Trophoblast cell (in vitro differentiated cells and primary cell): ENCODE results near the gene PCYT2.

ENCODE experiments used
- DNase-seq, 2 donors: peaks; one replicate each; pipeline ENCODE4 v3.0.0-alpha.2; 2016
- H2AFZ ChIP-seq: 2 replicates; pipeline ENCODE4 v1.6.1; 2013; ENCODE audit warnings: low read length, moderate library complexity, mild to moderate bottlenecking; ENCODE audit not compliant: insufficient read depth, poor library complexity
- H2AK5ac ChIP-seq: 2 replicates; pipeline ENCODE4 v1.6.1; 2013; ENCODE audit warnings: mild to moderate bottlenecking, low read length
- H2BK120ac ChIP-seq: 2 replicates; pipeline ENCODE4 v1.6.1; 2013; ENCODE audit warnings: low read length, mild to moderate bottlenecking, moderate library complexity; ENCODE audit not compliant: insufficient read depth, poor library complexity
- H2BK12ac ChIP-seq: 2 replicates; pipeline ENCODE4 v1.6.1; 2013; ENCODE audit warnings: mild to moderate bottlenecking, low read length, moderate library complexity
- H2BK5ac ChIP-seq: 2 replicates; pipeline ENCODE4 v1.6.1; 2013; ENCODE audit warnings: low read length, low read depth, moderate library complexity, mild to moderate bottlenecking; ENCODE audit not compliant: poor library complexity
- H3K14ac ChIP-seq: 2 replicates; pipeline ENCODE4 v1.6.1; 2013; ENCODE audit warnings: mild to moderate bottlenecking, low read length
- H3K18ac ChIP-seq: 2 replicates; pipeline ENCODE4 v1.6.1; 2013; ENCODE audit warnings: mild to moderate bottlenecking, low read length
- H3K23ac ChIP-seq: 2 replicates; pipeline ENCODE4 v1.6.1; 2013; ENCODE audit warnings: low read length
- H3K27ac ChIP-seq: 2 replicates; pipeline ENCODE4 v1.5.1; 2013; ENCODE audit warnings: low read depth, mild to moderate bottlenecking, inconsistent platforms, low read length, moderate library complexity
- H3K27me3 ChIP-seq: 2 replicates; pipeline ENCODE4 v1.6.1; 2013; ENCODE audit warnings: inconsistent platforms, mild to moderate bottlenecking, low read length, moderate library complexity; ENCODE audit not compliant: insufficient read depth
- H3K36me3 ChIP-seq, 2 experiments: 1 replicate in 1 of 2; 2 replicates in 1 of 2; pipeline ENCODE4 v1.6.1; 2013; ENCODE audit warnings: low read length in 2 of 2, mild to moderate bottlenecking in 2 of 2, moderate library complexity in 1 of 2; ENCODE audit not compliant: insufficient read depth in 2 of 2, control insufficient read depth in 1 of 2
- H3K4ac ChIP-seq: 2 replicates; pipeline ENCODE4 v1.6.1; 2013; ENCODE audit warnings: low read depth, mild to moderate bottlenecking, low read length, moderate library complexity
- H3K4me1 ChIP-seq, 2 experiments: 1 replicate in 1 of 2; 2 replicates in 1 of 2; pipeline ENCODE4 v1.6.1; 2013; ENCODE audit warnings: low read length in 2 of 2, mild to moderate bottlenecking in 2 of 2, moderate library complexity in 1 of 2; ENCODE audit not compliant: insufficient read depth in 2 of 2, control insufficient read depth in 1 of 2
- H3K4me2 ChIP-seq: 2 replicates; pipeline ENCODE4 v1.6.1; 2013; ENCODE audit warnings: inconsistent platforms, mild to moderate bottlenecking, low read length, moderate library complexity
- H3K4me3 ChIP-seq: 2 replicates; pipeline ENCODE4 v1.5.1; 2013; ENCODE audit warnings: mild to moderate bottlenecking, low read depth, low read length, inconsistent platforms
- H3K79me1 ChIP-seq: one replicate; pipeline ENCODE4 v1.6.1; 2013; ENCODE audit warnings: low read length
- H3K79me2 ChIP-seq: 2 replicates; pipeline ENCODE4 v1.6.1; 2013; ENCODE audit warnings: low read length, mild to moderate bottlenecking; ENCODE audit not compliant: control insufficient read depth, insufficient read depth, poor library complexity
- H3K9ac ChIP-seq: 2 replicates; pipeline ENCODE4 v1.6.1; 2013; ENCODE audit warnings: mild to moderate bottlenecking, low read length
- H3K9me3 ChIP-seq: 2 replicates; pipeline ENCODE4 v1.6.1; 2013; ENCODE audit warnings: low read depth, mild to moderate bottlenecking, control low read depth, inconsistent platforms, low read length; ENCODE audit not compliant: insufficient read depth
- H4K12ac ChIP-seq: 2 replicates; pipeline ENCODE4 v1.6.1; 2013; ENCODE audit warnings: low read depth, mild to moderate bottlenecking, low read length, moderate library complexity
- H4K8ac ChIP-seq: 2 replicates; pipeline ENCODE4 v1.6.1; 2013; ENCODE audit warnings: low read depth, mild to moderate bottlenecking, low read length, moderate library complexity
- H4K91ac ChIP-seq: one replicate; pipeline ENCODE4 v1.6.1; 2013; ENCODE audit warnings: low read depth, mild to moderate bottlenecking, low read length, moderate library complexity
- WGBS: extraction: QIAGEN DNeasy Blood & Tissue Kit; methylation state at CpG from one replicate; pipeline ENCODE4 v1.1.7; 2013; ENCODE audit warnings: missing lambda C conversion rate; ENCODE audit not compliant: insufficient read length, insufficient coverage; ENCODE audit errors: extremely low coverage; 5-methylcytosine and 5-hydroxymethylcytosine counted together

Gene PCYT2

GRCh38 chr17:81903415-81903831 lies 7.8 kb downstream of the PCYT2 start:
- Histone ChIP-seq H3K79me2 (no peaks in the 10 kb centered on the region), H3K36me3 (peaks cover 60 to 71% of the 10 kb centered on the region in 2 experiments), H2AK5ac (no peak overlapping the region), H4K91ac (no peak overlapping the region), H2AFZ (no peak overlapping the region), H3K9me3 (peaks cover 3% of the 10 kb centered on the region), H3K14ac (no peak overlapping the region), H3K4me2 (no peak overlapping the region), H3K4me3 (no peak overlapping the region), H3K27ac (no peak overlapping the region), H4K8ac (no peak overlapping the region), H4K12ac (no peak overlapping the region), H3K18ac (no peak overlapping the region), H2BK12ac (no peak overlapping the region), H3K4me1 (peaks cover 5 to 25% of the 10 kb centered on the region in 2 experiments), H3K23ac (no peak overlapping the region), H2BK120ac (no peak overlapping the region), H3K79me1 (peaks cover 11% of the 10 kb centered on the region), H3K4ac (no peak overlapping the region), H3K27me3 (peaks cover 5% of the 10 kb centered on the region), H3K9ac (no peak overlapping the region), H2BK5ac (no peak overlapping the region)
- DNase-seq: no peak
- no CpG with 5 or more reads among the region's 10 CpGs for WGBS

GRCh38 chr17:81902653-81903414 lies 8.4 kb downstream of the PCYT2 start:
- Histone ChIP-seq H3K4ac (no peak overlapping the region), H4K8ac (no peak overlapping the region), H2AFZ (no peak overlapping the region), H3K79me2 (no peaks in the 10 kb centered on the region), H3K9me3 (peaks cover 3% of the 10 kb centered on the region), H3K36me3 (peaks cover 59 to 70% of the 10 kb centered on the region in 2 experiments), H2BK12ac (no peak overlapping the region), H3K79me1 (peaks cover 11% of the 10 kb centered on the region), H3K4me3 (no peak overlapping the region), H4K12ac (peak overlapping the region; percentile 30), H3K4me2 (peak overlapping the region; percentile 70), H3K9ac (no peak overlapping the region), H3K27ac (no peak overlapping the region), H2BK120ac (no peak overlapping the region), H2BK5ac (no peak overlapping the region), H3K4me1 (peaks cover 8 to 29% of the 10 kb centered on the region in 2 experiments), H2AK5ac (no peak overlapping the region), H4K91ac (peak overlapping the region; percentile 60), H3K27me3 (peaks cover 5% of the 10 kb centered on the region), H3K23ac (no peak overlapping the region), H3K14ac (peak overlapping the region; percentile 16), H3K18ac (no peak overlapping the region)
- DNase-seq: no peak
- no CpG with 5 or more reads among the region's 47 CpGs for WGBS

GRCh38 chr17:81902023-81902652 lies 9.1 kb downstream of the PCYT2 start, which contains the start of gene NPB:
NPB (plus strand) TSS chr17:81902238; CDS start chr17:81902278, 40 bp downstream.
- H3K27me3 ChIP-seq: peaks cover 5% of the 10 kb centered on the region
- peak within 1 kb of the TSS; percentile 60 for H4K91ac ChIP-seq

GRCh38 chr17:81901167-81902022 lies 9.8 kb downstream of the PCYT2 start:
- Histone ChIP-seq H3K4me3 (no peak overlapping the region), H3K4me2 (peak overlapping the region; percentile 70), H4K91ac (peak overlapping the region; percentile 60), H2BK12ac (no peak overlapping the region), H2AK5ac (no peak overlapping the region), H2BK5ac (no peak overlapping the region), H3K9ac (no peak overlapping the region), H3K4me1 (peaks cover 8 to 29% of the 10 kb centered on the region in 2 experiments), H3K23ac (no peak overlapping the region), H3K18ac (no peak overlapping the region), H3K79me2 (no peaks in the 10 kb centered on the region), H4K12ac (no peak overlapping the region), H2AFZ (no peak overlapping the region), H3K9me3 (peaks cover 3% of the 10 kb centered on the region), H3K36me3 (peaks cover 49 to 65% of the 10 kb centered on the region in 2 experiments), H3K27ac (no peak overlapping the region), H2BK120ac (no peak overlapping the region), H3K4ac (no peak overlapping the region), H3K79me1 (peaks cover 11% of the 10 kb centered on the region), H4K8ac (peak overlapping the region; percentile 17), H3K27me3 (peaks cover 5% of the 10 kb centered on the region), H3K14ac (peak overlapping the region; percentile 23)
- no peak for DNase-seq
- WGBS: no CpG with 5 or more reads among the region's 21 CpGs

More at GRCh38 chr17:81902023-81902652, 9.1 kb downstream of the PCYT2 start, which contains the start of gene NPB:
- peaks cover 3% of the 10 kb centered on the region for H3K9me3 ChIP-seq
- no peak within 1 kb of the TSS for H2BK12ac ChIP-seq
- H3K23ac ChIP-seq: no peak within 1 kb of the TSS
- H3K36me3 ChIP-seq: peaks cover 54 to 69% of the 10 kb centered on the region in 2 experiments
- H3K14ac ChIP-seq: peak within 1 kb of the TSS; percentile 23
- DNase-seq: peak in 1 of 2 donors; percentile 31
- H4K8ac ChIP-seq: peak within 1 kb of the TSS; percentile 17
- no peak within 1 kb of the TSS for H3K9ac ChIP-seq
- no peak within 1 kb of the TSS for H2AK5ac ChIP-seq
- peaks cover 8 to 29% of the 10 kb centered on the region in 2 experiments for H3K4me1 ChIP-seq
- peak within 1 kb of the TSS; percentile 24 for H2AFZ ChIP-seq
- WGBS: no CpG with 5 or more reads among the region's 79 CpGs
- H2BK5ac ChIP-seq: no peak within 1 kb of the TSS
- peaks cover 11% of the 10 kb centered on the region for H3K79me1 ChIP-seq
- H3K79me2 ChIP-seq: no peaks in the 10 kb centered on the region
- no peak within 1 kb of the TSS for H3K27ac ChIP-seq
- H2BK120ac ChIP-seq: no peak within 1 kb of the TSS
- H3K4me2 ChIP-seq: peak within 1 kb of the TSS; percentile 70
- peak within 1 kb of the TSS; percentile 30 for H4K12ac ChIP-seq
- no peak within 1 kb of the TSS for H3K18ac ChIP-seq
- peak within 1 kb of the TSS; percentile 29 for H3K4me3 ChIP-seq
- H3K4ac ChIP-seq: no peak within 1 kb of the TSS
